ENCODE results near the gene SOBP. TPM values are rescaled to one million over a fixed set of nuclear protein-coding genes. Genes with fewer than 3 reads are reported as not detected.

SOBP gene
- polyA plus RNA-seq, 3 donors, result 0.93 to 10.8 (median 1.8) TPM

GRCh38 chr6:107708435-107708834 is 218.5 kb downstream of the SOBP start:
- 77 to 80% (median 79%) methylated on average over 6 of the region's 6 CpGs for WGBS, 3 donors
- no peak overlapping the region for H3K27ac ChIP-seq (ENCODE audit: low read depth, low read length)

GRCh38 chr6:107709341-107709740 is 219.4 kb downstream of the SOBP start:
- no peak overlapping the region for H3K27ac ChIP-seq (ENCODE audit: low read depth, low read length)
- 77 to 89% (median 85%) methylated on average over 7 of the region's 7 CpGs for WGBS, 3 donors

Other genes with a start within 250 kb of the SOBP start
- gene PDSS2, start 30.6 kb upstream of the SOBP start, polyA plus RNA-seq, result 10 to 100 TPM in 1 of 3 donors, 1 to 10 TPM in 2; 6.7 to 10.4 (median 8.9) TPM

Measured in adipose tissue (tissue), 3 donors.